Spleen (tissue), 7 donors: ENCODE data around the gene CNOT10.

Experiments
- CTCF ChIP-seq, 11 experiments: fragments of 200-600 bp in 7 of 11; fragments of 450-650 bp in 4 of 11; sonication (generic) in 4 of 11; IDR thresholded peaks in 8 of 11; conservative IDR thresholded peaks in 3 of 11; 1 replicate in 7 of 11; 2 replicates in 4 of 11; pipeline versions ENCODE4 v1.4.0 to v1.8.0; 2016 to 2021; ENCODE audit warnings: antibody characterized with exemption in 11 of 11, inconsistent platforms in 4 of 11, mild to moderate bottlenecking in 1 of 11
- POLR2A ChIP-seq, 3 donors: fragments of 450-650 bp; IDR thresholded peaks; one replicate each; pipeline ENCODE4 v1.5.1; 2017; ENCODE audit warnings: antibody characterized with exemption in 3 of 3, mild to moderate bottlenecking in 1 of 3
- POLR2AphosphoS5 ChIP-seq, 3 donors: sonication (generic); formaldehyde crosslinking; IDR thresholded peaks; one replicate each; pipeline ENCODE4 v1.5.1; 2017; ENCODE audit warnings: antibody characterized with exemption in 3 of 3
- donor health status: DM: no; HTN: no; CAD: no; lungs with moderate emphysema.
- donor health status: DM: no; HTN: no; CAD: no.
- donor health status: DM: no; HTN: no; CAD: no.

DNA sequence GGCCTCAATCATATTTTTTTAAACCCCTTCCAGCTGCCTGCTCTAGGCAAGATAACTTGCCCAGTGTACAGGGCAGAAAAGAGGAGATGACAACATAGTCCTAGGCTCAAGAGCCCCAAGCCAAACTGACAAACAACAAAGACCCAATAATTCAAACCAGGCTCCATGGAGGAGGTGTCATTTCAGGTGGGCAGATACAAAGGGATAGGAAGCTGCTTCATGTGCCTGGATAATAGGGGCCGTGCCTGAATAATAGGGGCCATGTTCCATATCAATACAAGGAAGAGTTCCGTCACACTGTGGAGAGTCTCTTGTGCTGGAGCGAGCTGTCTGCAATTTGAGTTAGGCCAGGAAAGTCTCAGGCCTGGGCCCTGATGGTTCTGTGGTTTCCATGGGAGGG is 97.4 kb downstream of the CNOT10 start:
- TF ChIP-seq POLR2AphosphoS5 (IDR thresholded peaks at IDR 0.05): no peak
- TF ChIP-seq CTCF (IDR thresholded peaks at IDR 0.05 in 8 of 11, conservative IDR thresholded peaks at IDR 0.05 in 3 of 11): no peak
- TF ChIP-seq POLR2A (IDR thresholded peaks at IDR 0.05): no peak
